ENCODE measurements around the gene ASS1. TPM values are rescaled to one million over a fixed set of nuclear protein-coding genes. Genes with fewer than 3 reads are reported as not detected.

ASS1 gene
- total RNA-seq, 1 donor from 2014 or later: 29.1 TPM

DNA sequence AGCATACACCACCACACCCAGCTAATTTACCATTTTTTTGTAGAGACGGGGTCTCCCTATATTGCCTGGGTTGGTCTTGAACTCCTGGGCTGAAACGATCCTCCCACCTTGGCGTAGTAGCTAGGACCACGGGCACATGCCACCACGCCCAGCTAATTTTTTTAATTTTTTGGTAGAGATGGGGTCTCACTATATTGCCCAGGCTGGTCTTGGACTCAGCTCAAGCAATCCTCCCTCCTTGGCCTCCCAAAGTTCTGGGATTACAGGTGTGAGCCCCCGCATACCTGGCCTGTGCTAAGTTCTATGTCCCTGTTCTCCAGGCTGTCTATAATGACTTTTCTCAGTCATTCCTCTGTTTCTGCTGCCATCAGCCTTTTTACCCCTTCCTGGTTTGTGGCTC, 41.3 kb downstream of the ASS1 start:
- no peaks in the 10 kb centered on the region for H3K36me3 Mint-ChIP-seq
- H3K27me3 Mint-ChIP-seq: peaks cover 33% of the 10 kb centered on the region
- TF ChIP-seq, protein P1, sequence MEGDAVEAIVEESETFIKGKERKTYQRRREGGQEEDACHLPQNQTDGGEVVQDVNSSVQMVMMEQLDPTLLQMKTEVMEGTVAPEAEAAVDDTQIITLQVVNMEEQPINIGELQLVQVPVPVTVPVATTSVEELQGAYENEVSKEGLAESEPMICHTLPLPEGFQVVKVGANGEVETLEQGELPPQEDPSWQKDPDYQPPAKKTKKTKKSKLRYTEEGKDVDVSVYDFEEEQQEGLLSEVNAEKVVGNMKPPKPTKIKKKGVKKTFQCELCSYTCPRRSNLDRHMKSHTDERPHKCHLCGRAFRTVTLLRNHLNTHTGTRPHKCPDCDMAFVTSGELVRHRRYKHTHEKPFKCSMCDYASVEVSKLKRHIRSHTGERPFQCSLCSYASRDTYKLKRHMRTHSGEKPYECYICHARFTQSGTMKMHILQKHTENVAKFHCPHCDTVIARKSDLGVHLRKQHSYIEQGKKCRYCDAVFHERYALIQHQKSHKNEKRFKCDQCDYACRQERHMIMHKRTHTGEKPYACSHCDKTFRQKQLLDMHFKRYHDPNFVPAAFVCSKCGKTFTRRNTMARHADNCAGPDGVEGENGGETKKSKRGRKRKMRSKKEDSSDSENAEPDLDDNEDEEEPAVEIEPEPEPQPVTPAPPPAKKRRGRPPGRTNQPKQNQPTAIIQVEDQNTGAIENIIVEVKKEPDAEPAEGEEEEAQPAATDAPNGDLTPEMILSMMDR (conservative IDR thresholded peaks at IDR 0.05): no peak
- no peak overlapping the region for H3K27ac Mint-ChIP-seq
- no peak overlapping the region for H3K4me3 Mint-ChIP-seq
- H3K9me3 Mint-ChIP-seq: no peaks in the 10 kb centered on the region
- H3K4me1 Mint-ChIP-seq (ENCODE audit: unreplicated experiment): peaks cover 25% of the 10 kb centered on the region
- DNase-seq (ENCODE audit: extremely low spot score, unreplicated experiment): no peak

DNA sequence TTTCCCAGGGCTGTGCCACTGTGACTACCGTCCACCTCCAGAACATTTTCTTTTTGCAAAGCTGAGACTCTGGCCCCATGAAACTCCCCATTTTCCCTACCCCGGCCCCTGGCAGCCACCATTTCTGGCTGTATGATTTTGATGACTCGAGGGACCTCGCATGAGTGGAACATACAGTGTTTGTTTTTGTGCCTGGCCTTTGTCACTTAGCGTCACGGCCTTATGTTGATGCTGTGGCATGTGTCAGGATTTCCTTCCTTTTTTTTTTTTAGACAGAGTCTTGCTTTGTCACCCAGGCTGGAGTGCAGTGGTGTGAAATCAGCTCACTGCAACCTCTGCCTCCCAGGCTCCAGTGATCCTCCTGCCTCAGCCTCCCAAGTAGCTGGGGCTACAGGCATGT, 42.7 kb downstream of the ASS1 start:
- Mint-ChIP-seq H3K27me3 (peaks cover 30% of the 10 kb centered on the region), H3K36me3 (no peaks in the 10 kb centered on the region), H3K4me3 (no peak overlapping the region), H3K4me1 (ENCODE audit: unreplicated experiment) (peaks cover 22% of the 10 kb centered on the region), H3K9me3 (no peaks in the 10 kb centered on the region), H3K27ac (no peak overlapping the region)
- no peak for DNase-seq (ENCODE audit: extremely low spot score, unreplicated experiment)
- TF ChIP-seq, protein P1 (conservative IDR thresholded peaks at IDR 0.05): no peak

DNA sequence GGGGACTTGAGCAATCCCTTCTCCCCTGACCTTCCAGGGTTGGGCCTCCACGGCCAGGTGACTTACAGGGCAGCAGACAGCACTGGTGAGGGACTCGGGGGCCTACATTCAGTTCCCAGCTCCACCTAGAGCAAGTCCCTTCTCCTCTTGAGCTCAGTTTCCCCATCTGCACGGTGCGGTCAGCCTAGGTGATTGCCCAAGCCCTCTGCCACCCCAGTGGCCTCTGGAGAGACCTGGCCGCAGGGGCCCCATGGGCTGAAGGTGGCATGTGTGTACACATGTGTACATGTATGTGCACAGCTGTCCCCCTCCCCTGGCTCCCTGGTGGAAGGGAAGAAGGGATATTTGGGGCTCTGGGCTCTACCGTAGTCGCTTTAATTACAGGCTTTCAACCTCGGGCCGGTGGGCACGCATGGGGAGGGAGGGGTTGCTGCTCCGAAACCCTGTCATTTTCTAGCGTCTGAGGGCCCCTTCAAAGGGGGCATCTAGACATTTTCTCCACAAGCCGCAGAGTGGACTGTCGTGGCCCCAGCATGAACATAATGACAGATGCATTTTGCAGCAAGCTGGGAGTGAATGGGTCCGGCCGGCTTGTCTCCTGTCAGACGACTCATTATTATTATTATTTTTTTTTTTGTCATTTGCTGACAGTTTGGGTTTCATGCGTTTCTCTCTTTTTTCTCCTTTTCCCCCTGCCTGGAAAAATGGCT, 44.0 kb downstream of the ASS1 start:
- Mint-ChIP-seq H3K27ac (no peak overlapping the region), H3K4me3 (no peak overlapping the region), H3K9me3 (no peaks in the 10 kb centered on the region), H3K4me1 (ENCODE audit: unreplicated experiment) (peaks cover 13% of the 10 kb centered on the region), H3K27me3 (peaks cover 17% of the 10 kb centered on the region), H3K36me3 (no peaks in the 10 kb centered on the region)
- DNase-seq (ENCODE audit: extremely low spot score, unreplicated experiment): no peak
- TF ChIP-seq, protein P1 (conservative IDR thresholded peaks at IDR 0.05): no peak

DNA sequence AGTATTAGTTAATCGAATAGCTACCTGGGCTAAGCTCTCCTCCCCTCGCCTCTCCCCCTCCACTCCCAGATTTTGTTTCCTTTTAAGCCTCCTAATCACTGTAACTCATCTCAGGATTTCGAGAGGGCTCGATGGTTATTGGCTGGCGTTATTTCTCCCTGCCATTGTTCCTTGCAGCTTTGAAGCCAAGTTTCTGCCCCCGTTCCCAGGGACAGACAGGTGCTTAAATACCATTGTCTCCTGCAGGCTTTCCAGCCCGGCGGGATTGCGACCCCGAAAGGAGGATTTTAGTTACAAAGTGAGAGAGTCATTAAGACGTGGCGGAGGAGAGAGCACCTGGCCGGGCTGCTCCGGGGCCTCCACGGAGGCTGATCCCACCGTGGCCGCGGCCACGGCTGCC, 46.2 kb downstream of the ASS1 start:
- Mint-ChIP-seq H3K4me3 (no peak overlapping the region), H3K27ac (no peak overlapping the region), H3K9me3 (peaks cover 5% of the 10 kb centered on the region), H3K36me3 (peaks cover 9% of the 10 kb centered on the region), H3K27me3 (peaks cover 8% of the 10 kb centered on the region), H3K4me1 (ENCODE audit: unreplicated experiment) (peaks cover 4% of the 10 kb centered on the region)
- no peak for DNase-seq (ENCODE audit: extremely low spot score, unreplicated experiment)
- TF ChIP-seq, protein P1 (conservative IDR thresholded peaks at IDR 0.05): no peak

DNA sequence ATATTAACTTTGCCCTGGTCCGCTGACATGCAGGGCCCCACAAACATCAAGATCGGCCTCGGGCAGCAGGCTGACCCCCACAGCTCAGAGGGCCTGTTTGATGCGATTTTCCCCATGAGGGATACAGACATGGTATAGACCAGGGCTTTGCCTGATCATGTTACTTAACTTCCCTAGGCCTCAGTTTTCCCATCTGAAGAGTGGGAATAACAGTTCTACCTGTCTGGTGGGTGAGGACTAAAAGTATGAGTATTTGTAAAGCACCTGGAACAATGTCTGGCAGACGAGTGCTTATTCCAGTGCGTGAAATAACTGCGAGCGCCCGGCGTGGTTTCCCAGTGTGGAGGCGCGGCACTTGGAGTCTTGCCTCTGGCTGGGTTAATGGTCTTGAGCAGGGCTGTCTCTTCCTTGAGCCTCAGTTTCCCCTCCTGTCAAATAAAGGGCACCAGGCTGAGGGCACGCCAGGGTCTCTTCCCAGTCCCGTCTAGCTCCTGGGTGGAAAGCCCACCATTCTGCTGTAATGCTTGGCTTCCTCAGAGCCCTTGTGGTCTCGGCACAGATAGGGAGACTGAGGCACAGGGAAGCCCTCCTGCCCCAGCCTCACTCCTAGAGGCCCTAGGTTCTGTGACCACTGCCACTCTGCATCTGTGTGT, 47.2 kb downstream of the ASS1 start:
- Mint-ChIP-seq H3K4me1 (ENCODE audit: unreplicated experiment) (peaks cover 4% of the 10 kb centered on the region), H3K36me3 (peaks cover 9% of the 10 kb centered on the region), H3K27me3 (peaks cover 3% of the 10 kb centered on the region), H3K27ac (no peak overlapping the region), H3K4me3 (no peak overlapping the region), H3K9me3 (peaks cover 5% of the 10 kb centered on the region)
- TF ChIP-seq, protein P1 (conservative IDR thresholded peaks at IDR 0.05): no peak
- DNase-seq (ENCODE audit: extremely low spot score, unreplicated experiment): no peak

Data from type B pancreatic cell (in vitro differentiated cells).